Mammary epithelial cell (primary cell): ENCODE results near the gene MACROD1.

Source experiments
- EZH2 ChIP-seq: IDR thresholded peaks from 2 replicates; pipeline ENCODE4 v1.6.1; 2012; ENCODE audit warnings: low read length, inconsistent platforms, borderline replicate concordance
- TF ChIP-seq, protein P1 (sequence below), 2 donors: IDR thresholded peaks in 1 of 2; conservative IDR thresholded peaks in 1 of 2; 2 replicates each; pipeline ENCODE4 v1.5.1; 2011 to 2012; ENCODE audit warnings: inconsistent platforms in 2 of 2, low read length in 2 of 2, mild to moderate bottlenecking in 2 of 2, control low read depth in 1 of 2, low read depth in 1 of 2; ENCODE audit not compliant: insufficient read depth in 1 of 2; ENCODE audit errors: extremely low read depth in 1 of 2

DNA sequence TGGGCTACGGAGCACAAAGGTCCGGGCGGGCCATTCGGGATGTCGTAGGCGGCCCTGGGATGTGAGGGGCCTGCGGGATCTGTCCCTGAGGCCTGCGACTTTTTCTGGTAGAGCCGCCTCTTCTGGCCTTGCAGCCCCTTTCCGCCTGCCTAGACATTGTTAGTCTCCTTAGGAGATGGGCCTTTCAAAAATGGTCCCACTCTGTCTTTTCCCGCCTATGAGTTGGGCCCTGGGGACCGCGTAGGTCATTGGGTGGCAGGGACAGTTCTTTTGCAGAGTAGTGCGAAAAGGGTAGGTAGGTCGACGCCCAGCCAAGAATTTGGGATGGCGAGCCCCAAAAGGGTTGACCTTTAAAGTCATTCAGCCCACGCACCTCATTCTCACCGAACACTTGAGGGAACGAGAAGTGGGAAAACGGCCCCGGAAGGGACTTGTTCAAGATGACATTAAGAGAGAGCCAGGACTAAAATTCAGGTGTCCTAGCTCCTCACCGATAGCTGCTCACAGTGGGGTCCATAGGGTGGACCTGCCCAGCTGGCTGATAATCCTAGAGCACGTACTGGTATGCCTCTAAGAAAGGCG lies 178.9 kb downstream of the MACROD1 start:
- no peak for TF ChIP-seq EZH2
- TF ChIP-seq, protein P1, sequence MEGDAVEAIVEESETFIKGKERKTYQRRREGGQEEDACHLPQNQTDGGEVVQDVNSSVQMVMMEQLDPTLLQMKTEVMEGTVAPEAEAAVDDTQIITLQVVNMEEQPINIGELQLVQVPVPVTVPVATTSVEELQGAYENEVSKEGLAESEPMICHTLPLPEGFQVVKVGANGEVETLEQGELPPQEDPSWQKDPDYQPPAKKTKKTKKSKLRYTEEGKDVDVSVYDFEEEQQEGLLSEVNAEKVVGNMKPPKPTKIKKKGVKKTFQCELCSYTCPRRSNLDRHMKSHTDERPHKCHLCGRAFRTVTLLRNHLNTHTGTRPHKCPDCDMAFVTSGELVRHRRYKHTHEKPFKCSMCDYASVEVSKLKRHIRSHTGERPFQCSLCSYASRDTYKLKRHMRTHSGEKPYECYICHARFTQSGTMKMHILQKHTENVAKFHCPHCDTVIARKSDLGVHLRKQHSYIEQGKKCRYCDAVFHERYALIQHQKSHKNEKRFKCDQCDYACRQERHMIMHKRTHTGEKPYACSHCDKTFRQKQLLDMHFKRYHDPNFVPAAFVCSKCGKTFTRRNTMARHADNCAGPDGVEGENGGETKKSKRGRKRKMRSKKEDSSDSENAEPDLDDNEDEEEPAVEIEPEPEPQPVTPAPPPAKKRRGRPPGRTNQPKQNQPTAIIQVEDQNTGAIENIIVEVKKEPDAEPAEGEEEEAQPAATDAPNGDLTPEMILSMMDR (conservative IDR thresholded peaks at IDR 0.05 in 1 of 2, IDR thresholded peaks at IDR 0.05 in 1 of 2; ENCODE audit: extremely low read depth in 1 of 2, insufficient read depth in 1 of 2, low read depth in 1 of 2, low read length in 2 of 2), result no peak
